GM13977 (cell line): ENCODE results near the gene PDZRN4.

Experiments used
- DNase-seq: peaks from one replicate; pipeline ENCODE4 v3.0.0; 2012; ENCODE audit warnings: low spot score
- CTCF ChIP-seq: IDR thresholded peaks from 2 replicates; pipeline ENCODE4 v1.5.1; 2012; ENCODE audit warnings: mild to moderate bottlenecking, control low read depth; ENCODE audit not compliant: insufficient read depth; ENCODE audit errors: extremely low read depth, missing control alignments
- in situ Hi-C: fragments of 300-500 bp; cut with MboI; formaldehyde crosslinking; loops from one replicate; pipeline ENCODE4 v1.12.0; 2022; ENCODE audit warnings: low sequenced_read_pairs, low pct_unique_long_range_greater_than_20kb, mixed read lengths, inconsistent platforms; ENCODE audit not compliant: unreplicated experiment

PDZRN4 gene

GRCh38 chr12:41188058-41188840 lies at the start of gene PDZRN4:
Gene PDZRN4 (plus strand): TSS chr12:41188320.
- no peak for DNase-seq
- TF ChIP-seq CTCF: no peak
- in situ Hi-C loops: no loop called here

- in situ Hi-C loops: no loop called here
- no peak for DNase-seq
- TF ChIP-seq CTCF: no peak
These were observed 48.0 kb upstream of the PDZRN4 start for GRCh38 chr12:41140117-41140516.

- in situ Hi-C loops: no loop called here
- no peak for TF ChIP-seq CTCF
- DNase-seq: no peak
These were observed 47.0 kb upstream of the PDZRN4 start for GRCh38 chr12:41141104-41141503.

- DNase-seq: no peak
- no peak for TF ChIP-seq CTCF
- in situ Hi-C loops: no loop called here
These were observed 45.7 kb upstream of the PDZRN4 start for GRCh38 chr12:41142376-41142775.

- TF ChIP-seq CTCF: no peak
- no peak for DNase-seq
- in situ Hi-C loops: no loop called here
These were observed 36.3 kb upstream of the PDZRN4 start for GRCh38 chr12:41151793-41152192.

- in situ Hi-C loops: no loop called here
- DNase-seq: no peak
- no peak for TF ChIP-seq CTCF
These were observed 25.7 kb upstream of the PDZRN4 start for GRCh38 chr12:41162461-41162860.
